Stimulated activated naive B cell treated with anti-CD40 and anti-IgM and Interleukin-4, amounts not matched to agents 10 μg/mL and 1 μg/mL and 100 μg/mL, for 72 hours (primary cell): Measurements from ENCODE around the gene B3GALT6.

Source experiments
- ATAC-seq, 2 donors: fragments of 150-1000 bp; cut with Tn5 transposase; replicated peaks; 2 replicates each; pipeline ENCODE4 v1.10.0; 2021; ENCODE audit warnings: moderate library complexity in 1 of 2
- DNase-seq: peaks from one replicate; pipeline ENCODE4 v3.0.0; 2021
- H3K27ac Mint-ChIP-seq: one replicate; pipeline ENCODE4 v1.8.0; 2022; ENCODE audit warnings: mild to moderate bottlenecking, mixed read lengths
- H3K27me3 Mint-ChIP-seq, 2 donors: one replicate each; pipeline ENCODE4 v1.8.0; 2022; ENCODE audit warnings: mixed read lengths in 2 of 2
- H3K36me3 Mint-ChIP-seq, 2 donors: one replicate each; pipeline ENCODE4 v1.8.0; 2022; ENCODE audit warnings: mixed read lengths in 2 of 2, mild to moderate bottlenecking in 1 of 2
- H3K4me1 Mint-ChIP-seq, 2 donors: one replicate each; pipeline ENCODE4 v1.8.0; 2022; ENCODE audit warnings: mixed read lengths in 2 of 2, mild to moderate bottlenecking in 1 of 2
- H3K4me3 Mint-ChIP-seq, 2 donors: one replicate each; pipeline ENCODE4 v1.8.0; 2022; ENCODE audit warnings: mild to moderate bottlenecking in 2 of 2, mixed read lengths in 2 of 2, moderate library complexity in 1 of 2
- H3K9me3 Mint-ChIP-seq, 2 donors: one replicate each; pipeline ENCODE4 v1.8.0; 2022; ENCODE audit warnings: mixed read lengths in 2 of 2, mild to moderate bottlenecking in 1 of 2

B3GALT6 gene

GRCh38 chr1:1206376-1206965, 25.6 kb upstream of the B3GALT6 start, which contains the start of gene TNFRSF18:
Gene TNFRSF18 (minus strand): TSS chr1:1206592. CDS start chr1:1206571, 21 bp downstream.
- Mint-ChIP-seq H3K27me3 (no peaks in the 10 kb centered on the region), H3K4me1 (peaks cover 38 to 81% of the 10 kb centered on the region in 2 donors), H3K9me3 (no peaks in the 10 kb centered on the region), H3K4me3 (peak within 1 kb of the TSS; percentile 87 to 89), H3K36me3 (peaks cover 9 to 28% of the 10 kb centered on the region in 2 donors), H3K27ac (peak within 1 kb of the TSS; percentile 90)
- DNase-seq (peak; percentile 67), ATAC-seq (peak; percentile 42 to 44)

GRCh38 chr1:1206966-1207531, 25.0 kb upstream of the B3GALT6 start:
- peak overlapping the region; percentile 87 to 89 for H3K4me3 Mint-ChIP-seq
- no peak for DNase-seq
- no peaks in the 10 kb centered on the region for H3K9me3 Mint-ChIP-seq
- peaks cover 9 to 28% of the 10 kb centered on the region in 2 donors for H3K36me3 Mint-ChIP-seq
- peak overlapping the region; percentile 90 for H3K27ac Mint-ChIP-seq
- ATAC-seq = peak; percentile 2
- peaks cover 38 to 83% of the 10 kb centered on the region in 2 donors for H3K4me1 Mint-ChIP-seq
- no peaks in the 10 kb centered on the region for H3K27me3 Mint-ChIP-seq

- H3K27me3 Mint-ChIP-seq = no peaks in the 10 kb centered on the region
- H3K36me3 Mint-ChIP-seq = peaks cover 9 to 28% of the 10 kb centered on the region in 2 donors
- no peaks in the 10 kb centered on the region for H3K9me3 Mint-ChIP-seq
- H3K4me1 Mint-ChIP-seq = peaks cover 40 to 87% of the 10 kb centered on the region in 2 donors
- no peak for ATAC-seq
- H3K27ac Mint-ChIP-seq = peak overlapping the region; percentile 74
- DNase-seq = no peak
- H3K4me3 Mint-ChIP-seq = peak overlapping the region; percentile 44 to 50
Observed at GRCh38 chr1:1207571-1207892, 24.5 kb upstream of the B3GALT6 start.

- Mint-ChIP-seq H3K27me3 (no peaks in the 10 kb centered on the region), H3K9me3 (no peaks in the 10 kb centered on the region), H3K4me3 (peak overlapping the region; percentile 75 to 83), H3K36me3 (peaks cover 5 to 22% of the 10 kb centered on the region in 2 donors), H3K4me1 (peaks cover 36 to 89% of the 10 kb centered on the region in 2 donors), H3K27ac (peak overlapping the region; percentile 75)
- peak; percentile 59 for DNase-seq
- peak; percentile 32 to 41 for ATAC-seq
Observed at GRCh38 chr1:1208713-1209433, 23.2 kb upstream of the B3GALT6 start.

GRCh38 chr1:1210726-1211540, 21.1 kb upstream of the B3GALT6 start:
- ATAC-seq = no peak
- Mint-ChIP-seq H3K4me1 (peaks cover 37 to 90% of the 10 kb centered on the region in 2 donors), H3K4me3 (peak overlapping the region; percentile 3 to 41), H3K36me3 (peaks cover 4 to 26% of the 10 kb centered on the region in 2 donors), H3K27me3 (no peaks in the 10 kb centered on the region), H3K27ac (no peak overlapping the region), H3K9me3 (no peaks in the 10 kb centered on the region)
- DNase-seq = no peak

GRCh38 chr1:1211541-1212441, 20.2 kb upstream of the B3GALT6 start:
- Mint-ChIP-seq H3K4me3 (peak overlapping the region; percentile 65 to 69), H3K27me3 (no peaks in the 10 kb centered on the region), H3K9me3 (no peaks in the 10 kb centered on the region), H3K27ac (peak overlapping the region; percentile 20), H3K4me1 (peaks cover 40 to 93% of the 10 kb centered on the region in 2 donors), H3K36me3 (peaks cover 9 to 30% of the 10 kb centered on the region in 2 donors)
- no peak for ATAC-seq
- DNase-seq = no peak

GRCh38 chr1:1212780-1213344, 19.2 kb upstream of the B3GALT6 start:
- Mint-ChIP-seq H3K36me3 (peaks cover 13 to 38% of the 10 kb centered on the region in 2 donors), H3K27me3 (no peaks in the 10 kb centered on the region), H3K27ac (peak overlapping the region; percentile 59), H3K4me1 (peaks cover 40 to 89% of the 10 kb centered on the region in 2 donors), H3K9me3 (no peaks in the 10 kb centered on the region), H3K4me3 (peak overlapping the region; percentile 65 to 70)
- DNase-seq = no peak
- ATAC-seq = peak; percentile 21 to 28

- ATAC-seq (peak; percentile 17 to 22), DNase-seq (no peak)
- H3K27me3 Mint-ChIP-seq = no peaks in the 10 kb centered on the region
- H3K4me3 Mint-ChIP-seq = peak within 1 kb of the TSS; percentile 65 to 70
- H3K9me3 Mint-ChIP-seq = no peaks in the 10 kb centered on the region
- H3K27ac Mint-ChIP-seq = peak within 1 kb of the TSS; percentile 85
- H3K36me3 Mint-ChIP-seq = peaks cover 18 to 43% of the 10 kb centered on the region in 2 donors
- peaks cover 39 to 89% of the 10 kb centered on the region in 2 donors for H3K4me1 Mint-ChIP-seq
Observed at GRCh38 chr1:1213345-1214265, 18.4 kb upstream of the B3GALT6 start, which contains the start of gene TNFRSF4. Gene TNFRSF4 (minus strand): TSS chr1:1214153. CDS start chr1:1214127, 26 bp downstream.

GRCh38 chr1:1215080-1215676, 16.9 kb upstream of the B3GALT6 start:
- Mint-ChIP-seq H3K4me1 (peaks cover 45 to 88% of the 10 kb centered on the region in 2 donors), H3K9me3 (no peaks in the 10 kb centered on the region), H3K27me3 (no peaks in the 10 kb centered on the region), H3K27ac (peak overlapping the region; percentile 57), H3K36me3 (peaks cover 29 to 47% of the 10 kb centered on the region in 2 donors), H3K4me3 (peak overlapping the region in 1 of 2 donors; percentile 5)
- DNase-seq (no peak), ATAC-seq (peak in 1 of 2 donors; percentile 2)

- Mint-ChIP-seq H3K9me3 (no peaks in the 10 kb centered on the region), H3K36me3 (peaks cover 34 to 50% of the 10 kb centered on the region in 2 donors), H3K4me1 (peaks cover 42 to 79% of the 10 kb centered on the region in 2 donors), H3K27me3 (no peaks in the 10 kb centered on the region), H3K4me3 (peak overlapping the region in 1 of 2 donors; percentile 11), H3K27ac (peak overlapping the region; percentile 51)
- DNase-seq (no peak), ATAC-seq (no peak)
Observed at GRCh38 chr1:1215881-1216605, 16.0 kb upstream of the B3GALT6 start.
